HG02885 (cell line): ENCODE measurements around the gene TSGA10.
"Not testable (repeated sequence)": the region's sequence is repeated elsewhere in the genome, so short reads cannot be mapped to it uniquely, and the experiment has no call there.

Experiments
- ATAC-seq: cut with Tn5 transposase; IDR thresholded peaks from one replicate; pipeline ENCODE4 v1.9.1; 2021; ENCODE audit warnings: mild to moderate bottlenecking; ENCODE audit not compliant: unreplicated experiment, poor library complexity

Gene TSGA10

DNA sequence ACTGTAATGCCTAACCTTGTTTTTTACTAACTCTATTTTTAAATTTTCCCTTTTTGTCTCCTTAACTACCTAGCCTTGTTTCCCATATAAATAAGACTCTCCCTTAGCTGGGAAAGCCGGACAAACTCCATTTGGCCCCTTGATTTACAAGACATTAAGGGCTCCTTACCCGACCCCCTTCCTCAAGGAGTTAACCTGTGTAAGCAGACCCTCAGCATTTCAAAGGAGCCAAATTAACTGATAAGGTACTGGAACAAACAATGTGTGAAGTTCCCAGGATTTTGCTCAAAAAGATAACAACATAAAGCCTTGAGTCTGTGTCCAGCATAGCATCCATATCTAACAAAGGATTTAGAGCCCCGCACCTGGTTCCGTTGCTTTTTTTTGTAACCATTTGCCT lies 72.9 kb downstream of the TSGA10 start:
- no peak for ATAC-seq

- ATAC-seq: no peak
Observed at GRCh38 chr2:99079226-99079625, 75.5 kb downstream of the TSGA10 start.

DNA sequence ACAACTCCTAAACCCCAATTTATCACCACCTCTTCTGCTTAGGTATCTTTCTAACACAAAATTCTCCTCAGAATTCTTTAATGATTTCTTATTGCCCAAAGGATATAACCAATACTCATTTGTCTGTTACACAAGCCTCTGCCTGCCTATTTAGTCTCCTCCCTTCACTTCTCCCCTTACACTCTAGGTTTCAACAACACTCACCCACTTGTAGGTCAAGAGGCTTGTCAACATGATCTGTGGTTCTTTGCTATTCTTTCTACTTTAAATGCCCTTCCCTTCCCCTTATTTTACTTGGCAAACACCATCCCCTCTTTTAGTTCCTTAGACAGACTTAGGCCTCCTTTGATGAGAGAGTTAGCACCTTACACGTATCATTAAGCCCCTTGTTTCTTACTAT lies 82.2 kb downstream of the TSGA10 start:
- no peak for ATAC-seq

GRCh38 chr2:99067871-99068625 lies 86.7 kb downstream of the TSGA10 start:
- no peak for ATAC-seq

- peak; percentile 97 for ATAC-seq
Observed at GRCh38 chr2:99066075-99066958, 88.4 kb downstream of the TSGA10 start.

GRCh38 chr2:99049187-99049586 lies 105.6 kb downstream of the TSGA10 start:
- not testable (repeated sequence) for ATAC-seq

DNA sequence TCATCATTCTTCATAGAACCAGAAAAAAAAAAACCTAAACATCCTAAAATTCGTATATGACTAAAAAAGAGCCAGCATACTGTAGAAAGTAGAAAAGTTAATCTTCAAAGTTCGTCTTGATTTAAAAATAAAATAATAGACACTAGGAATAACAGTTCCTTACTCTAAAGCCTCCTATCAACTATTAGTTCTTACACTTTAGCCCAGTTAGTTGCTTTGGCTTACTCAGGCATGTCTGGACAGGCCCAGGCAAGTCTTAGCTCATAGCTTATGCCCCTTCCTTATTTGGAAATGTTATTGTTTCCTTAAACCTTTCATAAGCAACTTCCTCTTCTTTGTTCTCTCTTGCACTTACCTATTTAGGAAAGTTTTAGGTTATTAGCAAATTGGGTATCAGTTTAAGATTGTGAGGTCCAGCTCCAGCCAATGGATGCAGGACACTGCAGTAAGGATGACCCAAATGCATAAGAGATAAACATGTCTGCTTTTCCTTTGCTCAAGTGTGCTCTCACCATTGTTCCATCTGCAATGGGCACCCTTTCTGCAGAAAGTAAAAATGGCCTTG lies 113.9 kb downstream of the TSGA10 start:
- not testable (repeated sequence) for ATAC-seq

- ATAC-seq: no peak
Observed at GRCh38 chr2:99035920-99036319, 118.8 kb downstream of the TSGA10 start.

GRCh38 chr2:99032786-99033185 lies 122.0 kb downstream of the TSGA10 start:
- ATAC-seq: no peak

DNA sequence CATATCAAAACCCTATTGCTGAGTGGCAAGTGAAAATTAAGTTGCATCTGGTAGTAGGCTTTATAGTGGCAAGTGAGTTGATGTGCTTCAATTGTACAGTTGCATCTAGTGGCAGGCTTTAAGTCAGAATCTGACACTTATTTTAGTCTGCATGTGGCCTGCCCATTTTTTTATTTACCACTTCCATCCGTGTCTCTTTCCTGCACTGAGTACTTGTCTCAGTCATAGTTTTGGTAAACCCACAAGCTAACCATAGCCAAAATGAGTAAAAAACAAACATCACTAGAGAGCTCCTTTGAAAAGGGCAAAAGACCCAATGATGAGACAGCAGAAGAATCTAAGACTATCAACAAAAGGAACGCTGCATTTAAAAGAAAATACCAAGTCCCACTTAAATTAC lies 122.7 kb downstream of the TSGA10 start:
- ATAC-seq: no peak

DNA sequence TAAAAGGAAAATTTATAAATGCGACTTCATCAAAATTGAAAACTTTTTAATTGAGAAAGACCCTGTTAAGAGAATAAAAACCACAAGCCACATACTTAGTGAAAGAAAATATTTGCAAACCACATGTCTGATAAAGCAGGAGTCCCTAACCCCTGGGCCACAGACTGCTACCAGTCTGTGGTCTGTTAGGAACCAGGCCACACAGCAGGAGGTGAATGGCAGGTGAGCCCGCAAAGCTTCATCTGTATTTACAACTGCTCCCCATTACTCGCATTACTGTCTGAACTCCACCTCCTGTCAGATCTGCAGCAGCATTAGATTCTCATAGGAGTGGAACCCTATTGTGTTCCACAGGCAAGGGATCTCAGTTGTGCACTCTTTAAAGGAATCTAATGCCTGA lies 123.3 kb downstream of the TSGA10 start:
- ATAC-seq: no peak

- ATAC-seq: no peak
Observed at GRCh38 chr2:99028558-99028957, 126.2 kb downstream of the TSGA10 start.

DNA sequence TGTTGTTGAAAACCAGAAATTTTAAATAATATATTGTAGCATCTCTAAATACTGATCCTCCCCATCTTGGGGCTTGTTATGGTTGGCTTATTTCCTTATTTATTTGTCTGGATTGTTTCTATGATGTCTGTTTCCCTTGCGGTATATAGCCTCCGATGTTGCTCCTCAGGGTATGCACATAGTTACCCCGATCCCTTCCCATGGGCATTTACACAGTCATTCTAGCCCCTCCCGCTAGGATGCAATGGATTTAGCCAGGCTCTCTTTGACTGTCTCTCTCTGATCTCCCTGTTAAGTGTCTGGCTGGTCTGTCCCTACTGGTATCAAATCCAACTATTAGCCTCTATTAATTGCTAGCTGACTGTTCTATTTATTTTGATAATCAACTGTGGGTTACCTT lies 126.9 kb downstream of the TSGA10 start:
- ATAC-seq: no peak

DNA sequence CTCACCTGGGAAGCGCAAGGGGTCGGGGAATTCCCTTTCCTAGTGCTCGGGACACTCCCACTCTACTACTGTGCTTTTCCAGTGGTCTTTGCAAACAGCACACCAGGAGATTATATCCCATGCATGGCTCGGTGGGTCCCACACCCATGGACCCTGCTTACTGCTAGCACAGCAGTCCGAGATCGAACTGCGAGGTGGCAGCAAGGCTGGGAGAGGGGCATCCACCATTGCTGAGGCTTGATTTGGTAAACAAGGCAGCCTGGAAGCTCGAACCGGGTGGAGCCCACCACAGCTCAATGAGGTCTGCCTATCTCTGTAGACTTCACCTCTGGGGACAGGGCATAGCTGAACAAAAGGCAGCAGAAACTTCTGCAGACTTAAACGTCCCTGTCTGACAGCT lies 154.0 kb downstream of the TSGA10 start:
- no peak for ATAC-seq

DNA sequence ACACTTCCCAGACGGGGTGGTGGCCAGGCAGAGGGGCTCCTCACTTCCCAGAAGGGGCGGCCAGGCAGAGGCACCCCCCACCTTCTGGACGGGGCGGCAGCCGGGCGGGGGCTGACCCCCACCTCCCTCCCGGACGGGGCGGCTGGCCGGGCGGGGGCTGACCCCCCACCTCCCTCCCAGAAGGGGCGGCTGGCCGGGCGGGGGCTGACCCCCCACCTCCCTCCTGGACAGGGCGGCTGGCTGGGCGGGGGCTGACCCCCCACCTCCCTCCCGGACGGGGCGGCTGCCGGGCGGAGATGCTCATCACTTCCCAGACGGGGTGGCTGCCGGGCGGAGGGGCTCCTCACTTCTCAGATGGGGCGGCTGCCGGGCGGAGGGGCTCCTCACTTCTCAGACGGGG lies 166.0 kb downstream of the TSGA10 start:
- not testable (repeated sequence) for ATAC-seq

DNA sequence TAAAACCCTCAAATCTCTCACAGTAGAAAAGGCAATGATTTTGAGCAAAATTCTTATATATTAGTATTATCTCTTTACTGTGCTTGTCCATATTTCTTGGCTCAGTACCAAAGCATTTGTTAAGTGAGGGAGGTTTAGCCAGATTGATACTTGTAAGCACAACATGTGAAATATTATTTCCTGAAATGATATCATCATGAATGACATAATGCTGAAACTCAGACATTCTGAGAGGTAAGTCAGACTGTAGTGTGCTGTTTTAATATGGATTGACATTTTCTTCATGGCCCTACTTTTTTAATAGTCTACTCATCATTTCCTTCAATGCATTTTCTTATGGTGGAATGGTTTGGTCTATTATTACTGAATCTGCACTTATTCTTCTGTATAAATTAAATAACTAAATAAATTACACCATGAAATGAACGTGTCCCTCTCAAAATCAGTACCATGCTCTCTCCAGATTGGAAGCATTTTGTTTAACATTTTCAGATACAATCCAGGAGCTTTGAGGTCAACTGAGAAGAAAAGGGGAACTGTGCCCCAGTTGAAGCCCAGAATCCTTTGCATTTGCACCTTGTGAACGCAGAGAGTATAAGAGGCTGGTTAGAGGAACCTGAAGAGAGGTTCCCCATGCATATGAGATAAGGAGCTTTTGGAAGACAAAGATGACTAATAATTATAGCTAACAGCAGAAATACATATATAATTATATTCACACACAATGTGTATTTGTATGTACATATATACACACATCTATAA lies 168.7 kb downstream of the TSGA10 start:
- ATAC-seq: no peak

DNA sequence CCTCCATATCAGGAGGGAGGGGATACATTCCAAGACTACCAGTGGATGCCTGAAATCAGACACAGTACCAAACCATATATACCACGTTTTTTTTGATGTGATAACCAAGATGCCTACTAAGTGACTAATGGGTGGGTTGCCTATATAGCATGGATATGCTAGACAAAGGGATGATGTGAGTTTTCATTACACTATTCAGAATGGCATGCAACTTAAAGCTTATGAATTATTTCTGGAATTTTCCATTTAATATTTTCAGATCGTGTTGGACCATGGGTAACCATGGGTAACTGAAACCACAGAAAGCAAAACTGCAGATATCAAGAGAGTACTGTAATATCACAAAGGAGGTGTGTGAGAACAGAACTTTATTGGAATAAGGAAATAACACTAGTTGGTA lies 179.1 kb downstream of the TSGA10 start:
- no peak for ATAC-seq

GRCh38 chr2:98972582-98973167 lies 182.1 kb downstream of the TSGA10 start:
- no peak for ATAC-seq

DNA sequence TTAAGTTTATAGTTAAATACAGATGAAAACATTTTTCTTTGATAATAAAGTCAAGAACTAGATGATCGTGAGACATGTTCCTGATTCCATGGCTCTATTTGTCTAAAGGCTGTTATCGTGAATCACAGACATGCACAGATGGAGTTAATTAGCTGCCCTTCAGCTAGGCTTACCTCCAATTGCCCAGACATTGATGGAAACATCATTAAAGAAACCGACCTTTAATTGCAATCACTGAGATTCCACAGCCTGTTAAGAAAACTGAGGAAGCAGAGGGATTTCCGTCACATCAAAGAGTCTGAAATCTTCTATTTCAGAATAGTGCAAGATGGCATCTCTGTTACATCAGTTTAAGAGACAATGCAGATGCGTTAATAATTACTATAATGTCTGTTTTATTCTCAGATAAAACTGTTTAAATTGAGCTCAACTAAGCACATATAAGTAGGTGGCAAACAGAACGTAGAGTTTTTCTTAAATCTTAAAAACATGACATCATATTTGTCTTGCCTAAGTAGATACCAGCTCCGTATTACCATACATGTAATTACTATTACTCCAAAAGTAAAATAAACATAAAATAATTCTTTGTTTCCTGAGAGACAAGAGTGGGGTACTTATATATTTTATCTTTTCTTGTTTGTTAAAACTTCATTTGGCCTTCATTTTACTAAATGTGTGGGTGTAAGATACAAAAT lies 194.8 kb downstream of the TSGA10 start:
- ATAC-seq: no peak

GRCh38 chr2:98952966-98953365 lies 201.8 kb downstream of the TSGA10 start:
- no peak for ATAC-seq
